Gastrocnemius medialis (tissue), 4 donors: ENCODE results near the gene ISOC2.

ENCODE experiments used
- POLR2A ChIP-seq, 2 donors: fragments of 450-650 bp; IDR thresholded peaks; one replicate each; pipeline ENCODE4 v1.6.1; 2017; ENCODE audit warnings: antibody characterized with exemption in 2 of 2, mild to moderate bottlenecking in 2 of 2, moderate library complexity in 2 of 2
- TF ChIP-seq, protein P1 (sequence below), 5 experiments: fragments of 450-650 bp in 3 of 5; fragments of 200-600 bp in 2 of 5; sonication (generic) in 2 of 5; IDR thresholded peaks in 4 of 5; conservative IDR thresholded peaks in 1 of 5; 1 replicate in 4 of 5; 2 replicates in 1 of 5; pipeline ENCODE4 v1.5.1; 2016 to 2019; ENCODE audit warnings: antibody characterized with exemption in 5 of 5, mild to moderate bottlenecking in 3 of 5, moderate library complexity in 3 of 5

DNA sequence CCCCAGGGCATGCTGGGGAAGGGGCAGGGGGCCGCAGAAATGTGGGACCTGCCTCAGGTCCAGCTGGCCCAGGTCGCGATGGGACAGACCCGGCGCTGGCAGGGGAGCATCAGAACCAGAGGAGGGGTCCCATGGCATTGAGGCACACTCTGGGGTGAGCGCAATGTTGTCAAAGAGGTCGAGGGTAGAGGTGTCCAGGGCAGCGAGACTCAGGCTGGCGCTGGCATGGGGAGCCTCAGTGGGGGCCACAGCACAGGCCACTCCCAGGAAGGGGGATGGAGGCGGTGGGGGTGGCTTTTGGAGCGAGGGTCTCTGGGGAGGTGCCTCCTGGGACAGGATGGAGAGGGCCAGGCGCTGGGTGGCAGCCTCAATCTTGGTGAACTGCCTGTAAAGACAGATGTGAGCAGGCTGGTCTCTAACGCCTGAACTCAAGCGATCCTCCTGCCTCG lies 2.2 kb upstream of the ISOC2 start:
- TF ChIP-seq, protein P1, sequence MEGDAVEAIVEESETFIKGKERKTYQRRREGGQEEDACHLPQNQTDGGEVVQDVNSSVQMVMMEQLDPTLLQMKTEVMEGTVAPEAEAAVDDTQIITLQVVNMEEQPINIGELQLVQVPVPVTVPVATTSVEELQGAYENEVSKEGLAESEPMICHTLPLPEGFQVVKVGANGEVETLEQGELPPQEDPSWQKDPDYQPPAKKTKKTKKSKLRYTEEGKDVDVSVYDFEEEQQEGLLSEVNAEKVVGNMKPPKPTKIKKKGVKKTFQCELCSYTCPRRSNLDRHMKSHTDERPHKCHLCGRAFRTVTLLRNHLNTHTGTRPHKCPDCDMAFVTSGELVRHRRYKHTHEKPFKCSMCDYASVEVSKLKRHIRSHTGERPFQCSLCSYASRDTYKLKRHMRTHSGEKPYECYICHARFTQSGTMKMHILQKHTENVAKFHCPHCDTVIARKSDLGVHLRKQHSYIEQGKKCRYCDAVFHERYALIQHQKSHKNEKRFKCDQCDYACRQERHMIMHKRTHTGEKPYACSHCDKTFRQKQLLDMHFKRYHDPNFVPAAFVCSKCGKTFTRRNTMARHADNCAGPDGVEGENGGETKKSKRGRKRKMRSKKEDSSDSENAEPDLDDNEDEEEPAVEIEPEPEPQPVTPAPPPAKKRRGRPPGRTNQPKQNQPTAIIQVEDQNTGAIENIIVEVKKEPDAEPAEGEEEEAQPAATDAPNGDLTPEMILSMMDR (IDR thresholded peaks at IDR 0.05 in 4 of 5, conservative IDR thresholded peaks at IDR 0.05 in 1 of 5): no peak
- no peak for TF ChIP-seq POLR2A (IDR thresholded peaks at IDR 0.05)
